Stomach smooth muscle (tissue), 2 donors: Measurements from ENCODE around the gene MTHFR.
A peak's percentile ranks its signal among the peaks of the same experiment; 100 is the strongest.
"Not testable (repeated sequence)": the region's sequence is repeated elsewhere in the genome, so short reads cannot be mapped to it uniquely, and the experiment has no call there.

Experiments used
- H3K27ac ChIP-seq: one replicate; pipeline ENCODE4 v1.7.0; 2013; ENCODE audit warnings: mild to moderate bottlenecking, low read length, inconsistent platforms
- H3K27me3 ChIP-seq, 2 donors: one replicate each; pipeline ENCODE4 v1.7.0; 2013; ENCODE audit warnings: low read length in 2 of 2; ENCODE audit not compliant: insufficient read depth in 2 of 2, control insufficient read depth in 1 of 2
- H3K36me3 ChIP-seq, 2 donors: one replicate each; pipeline ENCODE4 v1.7.0; 2013; ENCODE audit warnings: low read length in 2 of 2; ENCODE audit not compliant: control insufficient read depth in 2 of 2, insufficient read depth in 2 of 2
- H3K4me1 ChIP-seq: one replicate; pipeline ENCODE4 v1.7.0; 2013; ENCODE audit warnings: low read length; ENCODE audit not compliant: control insufficient read depth, insufficient read depth
- H3K4me3 ChIP-seq, 2 donors: one replicate each; pipeline ENCODE4 v1.7.0; 2013; ENCODE audit warnings: low read length in 2 of 2
- H3K9ac ChIP-seq, 2 donors: one replicate each; pipeline ENCODE4 v1.7.0; 2013; ENCODE audit warnings: low read length in 2 of 2, mild to moderate bottlenecking in 1 of 2
- H3K9me3 ChIP-seq, 2 donors: one replicate each; pipeline ENCODE4 v1.7.0; 2013; ENCODE audit warnings: low read length in 2 of 2; ENCODE audit not compliant: control insufficient read depth in 2 of 2
- donor health status: healthy.
- donor health status: Pancreatic carcinoma.

Gene MTHFR

GRCh38 chr1:11804666-11805421 is 920 bp downstream of the MTHFR start:
- Histone ChIP-seq H3K4me3 (peak overlapping the region; percentile 91 to 93), H3K27me3 (no peaks in the 10 kb centered on the region), H3K9ac (peak overlapping the region; percentile 88 to 92), H3K27ac (peak overlapping the region; percentile 96), H3K36me3 (peaks cover 14 to 17% of the 10 kb centered on the region in 2 donors), H3K4me1 (peaks cover 52% of the 10 kb centered on the region), H3K9me3 (no peaks in the 10 kb centered on the region)

- H3K36me3 ChIP-seq, result peaks cover 13 to 16% of the 10 kb centered on the region in 2 donors
- H3K9me3 ChIP-seq, H3K27me3 ChIP-seq: not testable (repeated sequence)
- H3K4me3 ChIP-seq, result peak overlapping the region; percentile 91 to 93
- H3K9ac ChIP-seq, result peak overlapping the region in 1 of 2 donors; percentile 92
- H3K4me1 ChIP-seq, result peaks cover 51% of the 10 kb centered on the region
- H3K27ac ChIP-seq, result peak overlapping the region; percentile 96
These were observed 1.7 kb downstream of the MTHFR start for GRCh38 chr1:11803924-11804665.

GRCh38 chr1:11802973-11803885 is 2.5 kb downstream of the MTHFR start:
- Histone ChIP-seq H3K4me1 (peaks cover 46% of the 10 kb centered on the region), H3K27ac (peak overlapping the region; percentile 96), H3K4me3 (peak overlapping the region; percentile 70 to 84)

GRCh38 chr1:11802616-11802972 is 3.2 kb downstream of the MTHFR start:
- H3K27me3 ChIP-seq, result no peaks in the 10 kb centered on the region
- H3K4me1 ChIP-seq, result peaks cover 46% of the 10 kb centered on the region
- H3K4me3 ChIP-seq, result peak overlapping the region; percentile 70 to 84

More at GRCh38 chr1:11802973-11803885, 2.5 kb downstream of the MTHFR start:
- Histone ChIP-seq H3K9me3 (no peaks in the 10 kb centered on the region), H3K9ac (peak overlapping the region; percentile 68 to 76), H3K27me3 (no peaks in the 10 kb centered on the region), H3K36me3 (peaks cover 13 to 21% of the 10 kb centered on the region in 2 donors)

GRCh38 chr1:11800756-11801433 is 4.9 kb downstream of the MTHFR start:
- Histone ChIP-seq H3K27me3 (no peaks in the 10 kb centered on the region), H3K27ac (no peak overlapping the region), H3K36me3 (peaks cover 22 to 30% of the 10 kb centered on the region in 2 donors), H3K4me1 (peaks cover 36% of the 10 kb centered on the region), H3K9ac (no peak overlapping the region), H3K9me3 (no peaks in the 10 kb centered on the region), H3K4me3 (no peak overlapping the region)

More at GRCh38 chr1:11802616-11802972, 3.2 kb downstream of the MTHFR start:
- Histone ChIP-seq H3K36me3 (peaks cover 14 to 23% of the 10 kb centered on the region in 2 donors), H3K27ac (peak overlapping the region; percentile 96), H3K9me3 (no peaks in the 10 kb centered on the region), H3K9ac (peak overlapping the region; percentile 68 to 76)

GRCh38 chr1:11800391-11800755 is 5.4 kb downstream of the MTHFR start:
- no peak overlapping the region for H3K27ac ChIP-seq

GRCh38 chr1:11799896-11800295 is 5.9 kb downstream of the MTHFR start:
- Histone ChIP-seq H3K4me1 (peaks cover 32% of the 10 kb centered on the region), H3K9me3 (no peaks in the 10 kb centered on the region), H3K4me3 (no peak overlapping the region), H3K27ac (no peak overlapping the region), H3K9ac (no peak overlapping the region), H3K27me3 (no peaks in the 10 kb centered on the region), H3K36me3 (peaks cover 32 to 39% of the 10 kb centered on the region in 2 donors)

More at GRCh38 chr1:11800391-11800755, 5.4 kb downstream of the MTHFR start:
- H3K36me3 ChIP-seq, result peaks cover 27 to 35% of the 10 kb centered on the region in 2 donors
- no peak overlapping the region for H3K9ac ChIP-seq
- H3K27me3 ChIP-seq, result no peaks in the 10 kb centered on the region
- no peak overlapping the region for H3K4me3 ChIP-seq
- H3K4me1 ChIP-seq, result peaks cover 36% of the 10 kb centered on the region
- H3K9me3 ChIP-seq, result no peaks in the 10 kb centered on the region

GRCh38 chr1:11799099-11799498 is 6.7 kb downstream of the MTHFR start:
- Histone ChIP-seq H3K4me1 (peaks cover 24% of the 10 kb centered on the region), H3K4me3 (no peak overlapping the region), H3K27ac (no peak overlapping the region), H3K9ac (no peak overlapping the region), H3K36me3 (peaks cover 40 to 47% of the 10 kb centered on the region in 2 donors), H3K9me3 (no peaks in the 10 kb centered on the region), H3K27me3 (no peaks in the 10 kb centered on the region)

- no peaks in the 10 kb centered on the region for H3K9me3 ChIP-seq
- H3K4me1 ChIP-seq, result peaks cover 9% of the 10 kb centered on the region
- H3K27ac ChIP-seq, result no peak overlapping the region
- peaks cover 47 to 53% of the 10 kb centered on the region in 2 donors for H3K36me3 ChIP-seq
- no peak overlapping the region for H3K4me3 ChIP-seq
- no peak overlapping the region for H3K9ac ChIP-seq
- no peaks in the 10 kb centered on the region for H3K27me3 ChIP-seq
These were observed 8.1 kb downstream of the MTHFR start for GRCh38 chr1:11797525-11798216.
